GM21390 (cell line): ENCODE data around the gene MEG3.

ENCODE experiments used
- ATAC-seq: cut with Tn5 transposase; IDR thresholded peaks from one replicate; pipeline ENCODE4 v1.9.1; 2021; ENCODE audit not compliant: unreplicated experiment

Gene MEG3

GRCh38 chr14:100825713-100826331 is at the start of gene MEG3:
Gene MEG3, plus strand, starts transcription at chr14:100826118.
- no peak for ATAC-seq

GRCh38 chr14:100776681-100777365 is 49.1 kb upstream of the MEG3 start:
- ATAC-seq, result no peak

GRCh38 chr14:100777366-100777817 is 48.5 kb upstream of the MEG3 start:
- ATAC-seq, result no peak

DNA sequence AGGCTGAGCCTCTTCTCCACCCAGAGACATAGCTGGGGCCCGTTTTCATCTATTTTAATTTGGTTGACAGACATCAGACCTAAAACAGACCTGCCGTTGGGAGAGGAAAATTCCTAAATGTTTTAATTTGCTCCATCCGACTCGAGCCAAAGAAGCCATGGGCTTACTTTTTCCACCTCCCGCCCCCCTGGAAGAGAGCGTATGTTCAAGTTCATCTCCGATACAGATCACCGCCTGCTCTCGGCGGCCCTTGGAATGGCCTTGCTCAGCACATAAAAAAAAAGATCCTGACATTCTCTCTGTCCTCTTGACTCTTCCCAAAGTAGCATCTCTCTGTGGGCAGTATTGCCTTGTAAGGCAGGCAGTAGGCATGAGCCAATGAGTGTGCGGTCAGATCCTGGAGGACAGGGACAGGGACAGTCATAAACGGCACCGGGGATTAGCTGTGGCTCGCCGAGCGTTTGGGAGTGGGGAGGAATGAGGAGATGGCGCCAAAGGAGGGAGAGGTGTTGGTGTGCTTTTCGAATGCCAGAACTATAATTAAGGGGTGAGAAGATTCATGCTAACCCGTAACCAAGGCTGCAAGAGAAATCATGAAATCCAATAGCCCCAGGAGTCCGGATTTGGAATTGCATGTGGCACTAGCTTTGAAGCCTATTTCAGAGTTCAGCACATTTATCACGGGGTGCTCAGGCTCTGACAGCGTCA is 47.9 kb upstream of the MEG3 start:
- no peak for ATAC-seq

GRCh38 chr14:100778526-100778882 is 47.4 kb upstream of the MEG3 start:
- no peak for ATAC-seq

DNA sequence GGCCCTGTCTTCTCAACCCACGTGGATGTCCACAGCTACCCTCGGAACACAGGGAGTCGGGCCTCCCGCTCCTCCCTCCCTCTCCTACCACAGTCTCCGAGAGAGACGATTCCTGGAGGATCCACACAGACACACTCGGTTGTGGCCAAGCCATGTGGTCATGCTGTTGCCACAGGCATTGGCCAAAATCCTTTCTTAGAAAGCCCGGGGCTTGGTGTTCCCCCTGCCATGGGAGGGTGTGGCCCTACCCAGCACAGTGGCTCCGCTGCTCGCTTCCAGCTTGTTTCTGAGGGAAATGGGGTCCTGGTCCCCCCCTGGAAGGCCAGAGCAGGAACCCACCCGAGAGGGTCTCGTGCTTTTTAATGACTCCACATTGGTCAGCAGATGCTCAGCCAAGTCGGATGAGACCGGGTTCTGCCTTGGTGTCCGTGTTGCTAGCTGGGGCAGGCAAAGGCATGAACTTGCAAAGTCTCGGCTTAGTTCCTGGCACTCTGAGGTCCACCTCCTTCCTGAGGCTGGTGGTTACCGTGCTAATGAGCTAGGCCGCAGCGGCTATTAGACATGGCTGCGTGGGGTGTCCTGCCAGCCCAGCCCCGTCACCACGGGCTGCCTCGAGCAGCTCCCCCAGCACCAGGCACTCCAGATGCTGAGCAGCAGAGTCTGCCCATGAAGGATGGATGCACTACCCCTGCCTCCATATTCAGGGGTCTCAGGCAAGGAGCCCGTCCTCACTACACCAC is 46.8 kb upstream of the MEG3 start:
- ATAC-seq, result no peak

GRCh38 chr14:100779691-100780080 is 46.2 kb upstream of the MEG3 start:
- no peak for ATAC-seq

- ATAC-seq, result no peak
These were observed 45.7 kb upstream of the MEG3 start for GRCh38 chr14:100780246-100780645.

GRCh38 chr14:100780646-100781355 is 45.1 kb upstream of the MEG3 start:
- ATAC-seq, result no peak

DNA sequence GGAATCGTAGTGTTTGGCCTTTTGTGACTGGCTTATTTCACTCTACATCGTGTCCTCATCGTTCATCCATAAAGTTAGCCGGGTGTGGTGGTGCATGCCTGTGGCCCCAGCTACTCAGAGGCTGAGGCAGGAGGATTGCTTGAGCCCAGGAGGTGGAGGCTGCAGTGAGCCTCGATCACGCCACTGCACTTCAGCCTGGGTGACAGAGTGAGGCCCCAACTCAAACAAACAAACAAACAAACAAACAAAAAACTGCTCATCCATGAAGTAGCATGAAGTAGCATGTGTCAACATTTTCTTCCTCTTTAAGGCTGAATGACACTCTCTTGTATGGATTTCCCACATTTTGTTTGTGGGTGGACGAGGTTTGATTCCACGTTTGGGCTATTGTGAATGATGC is 44.0 kb upstream of the MEG3 start:
- ATAC-seq, result no peak

- no peak for ATAC-seq
These were observed 43.2 kb upstream of the MEG3 start for GRCh38 chr14:100782516-100783320.

GRCh38 chr14:100783630-100784370 is 42.1 kb upstream of the MEG3 start:
- ATAC-seq, result no peak

DNA sequence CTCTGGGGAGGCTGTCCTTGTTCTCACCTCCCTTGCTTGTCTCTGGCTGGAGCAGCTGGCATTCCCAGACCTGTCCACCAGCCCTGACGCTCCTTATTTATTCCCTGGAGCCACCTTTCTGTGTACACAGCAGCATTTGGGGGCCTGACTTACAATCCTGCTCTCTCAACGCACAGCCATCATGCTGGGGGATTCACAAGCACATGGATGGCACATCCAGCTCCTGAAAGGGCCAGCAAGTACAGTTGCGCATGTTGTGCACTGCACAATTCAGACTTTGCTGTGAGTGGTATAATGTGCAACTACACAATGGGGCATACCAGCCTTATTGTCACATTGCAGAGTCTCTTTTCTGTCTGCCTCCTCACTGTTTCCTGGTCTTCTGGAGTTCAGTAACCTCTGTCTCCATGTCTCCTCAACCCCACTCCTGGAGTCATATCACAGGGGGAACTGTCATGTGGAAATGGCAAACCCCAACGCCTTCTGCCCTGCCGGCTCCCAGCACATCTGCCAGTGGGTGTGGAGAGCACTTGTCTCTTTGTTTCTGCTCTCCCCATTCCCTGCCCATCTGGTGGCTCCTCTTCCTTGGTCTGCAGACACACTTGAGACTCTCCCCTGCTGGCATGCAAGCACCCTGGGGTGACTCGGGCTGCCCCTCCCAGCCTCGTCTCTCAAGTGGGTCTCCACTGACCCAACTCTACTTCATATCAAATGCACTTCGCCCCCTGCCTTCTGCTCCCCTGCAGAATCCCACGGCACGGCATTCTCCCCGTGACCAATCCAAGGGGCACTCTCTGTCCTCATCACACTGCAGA is 41.2 kb upstream of the MEG3 start:
- no peak for ATAC-seq

DNA sequence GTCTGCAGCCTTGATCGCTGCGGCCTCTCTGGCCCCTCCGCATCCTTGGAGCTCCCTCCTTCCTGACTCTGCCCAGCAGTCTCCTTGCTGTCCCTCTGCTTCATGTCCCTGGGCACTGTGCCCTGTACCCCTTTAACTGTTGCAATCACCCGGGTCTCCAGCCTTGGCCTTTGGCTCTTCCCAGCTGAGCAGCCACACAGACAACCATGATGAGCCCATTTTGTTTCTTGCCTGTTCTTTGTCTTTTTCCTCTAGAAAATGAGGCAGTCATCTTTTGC is 40.6 kb upstream of the MEG3 start:
- no peak for ATAC-seq

DNA sequence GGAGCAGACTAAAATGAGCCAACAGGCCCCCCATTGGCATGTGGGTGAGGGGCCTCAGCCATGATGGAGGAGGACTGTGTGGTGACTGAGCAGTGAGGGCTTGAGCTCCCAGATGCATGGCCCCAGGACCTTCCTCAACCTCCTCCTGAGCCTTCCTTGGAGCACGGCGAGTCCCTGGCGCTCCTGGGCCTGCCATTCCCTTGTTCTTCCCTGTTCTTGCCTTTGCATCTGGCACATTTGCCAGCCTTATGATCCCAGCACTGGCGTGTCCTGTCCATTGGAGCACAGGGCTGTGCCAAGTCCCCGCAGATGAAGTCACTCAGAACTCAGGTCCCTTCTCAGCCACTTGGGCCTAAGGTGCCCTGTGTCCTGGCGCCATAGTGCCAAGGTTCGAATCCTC is 40.3 kb upstream of the MEG3 start:
- ATAC-seq, result no peak

DNA sequence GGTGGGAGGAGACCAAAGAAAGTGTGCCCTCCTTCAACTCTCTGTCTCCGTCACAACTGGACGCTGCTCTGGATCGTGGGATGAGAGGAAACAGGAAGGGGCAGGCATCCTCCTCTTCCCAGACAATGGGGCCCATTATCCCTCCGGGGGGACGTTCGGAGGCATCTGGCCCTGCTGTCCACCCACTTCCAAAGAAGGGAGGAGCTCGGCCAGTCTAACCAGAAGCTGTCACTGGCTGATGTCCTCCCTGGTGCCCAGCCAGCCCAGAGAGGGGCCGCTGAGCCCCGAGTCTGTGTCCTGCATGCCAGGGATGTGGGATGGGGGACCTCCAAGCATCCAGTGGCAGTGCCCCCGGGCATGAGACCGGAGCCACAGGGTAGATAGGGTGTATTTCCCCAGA is 39.8 kb upstream of the MEG3 start:
- no peak for ATAC-seq

DNA sequence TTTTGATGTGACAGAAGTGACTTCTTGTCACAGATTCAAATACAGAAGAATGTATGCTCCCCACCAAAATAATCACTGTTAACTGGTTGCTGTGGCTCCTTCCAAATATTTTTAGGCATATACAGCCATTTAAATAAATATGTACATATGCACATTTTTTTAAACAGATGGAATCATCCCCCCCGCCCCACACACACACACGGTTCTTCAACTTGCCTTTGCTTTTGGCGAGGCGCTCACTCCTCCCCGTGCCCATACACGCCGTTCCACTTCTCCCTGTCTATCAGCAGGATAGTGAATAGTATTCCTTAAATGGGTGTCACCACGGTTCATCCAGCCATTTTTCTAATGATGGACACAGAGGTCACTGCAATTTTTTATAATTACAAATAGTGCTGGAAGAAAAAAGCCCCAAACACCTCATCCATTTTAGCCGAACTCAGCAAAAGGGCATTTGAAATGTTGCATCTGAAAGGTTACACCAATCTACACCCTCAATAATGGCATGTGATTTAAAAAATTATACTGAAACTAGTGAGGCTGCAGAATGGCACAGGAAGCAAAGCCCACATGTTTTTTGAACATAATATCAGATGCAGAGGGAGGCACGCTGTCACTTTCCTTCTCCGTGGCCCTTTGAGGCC is 39.2 kb upstream of the MEG3 start:
- ATAC-seq, result no peak

DNA sequence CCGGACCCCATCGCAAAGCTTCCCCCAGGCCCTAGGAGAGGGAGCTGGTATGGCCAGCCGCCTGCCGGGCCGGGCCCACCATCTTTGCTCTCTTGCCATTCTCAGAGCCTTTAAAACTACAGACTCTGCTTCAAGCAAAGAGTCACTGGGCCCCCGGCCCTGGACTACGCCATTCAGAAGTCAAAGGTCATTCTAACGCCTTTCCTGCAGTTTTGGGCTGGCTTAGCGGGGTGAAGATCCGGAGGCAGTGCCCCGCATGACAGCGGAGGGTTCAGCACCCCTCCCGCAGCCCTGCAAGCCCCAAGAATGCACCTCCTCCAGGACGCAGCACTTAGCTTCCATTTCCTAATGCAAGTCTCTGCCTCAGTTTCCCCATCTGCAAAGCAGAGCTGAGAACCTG is 38.3 kb upstream of the MEG3 start:
- ATAC-seq, result no peak
